Measurements from ENCODE around the gene SLC11A2.

GRCh38 chr12:51027342-51027835 is 1.2 kb upstream of the SLC11A2 start:
- TF ChIP-seq PKNOX1 (IDR thresholded peaks at IDR 0.05) (no peak), FOXA1 (IDR thresholded peaks at IDR 0.05) (no peak)

Data from HEK293T (cell line).